NB4 (cell line): ENCODE data around the gene CKAP5.

ENCODE experiments used
- POLR2A ChIP-seq: IDR thresholded peaks from 2 replicates; pipeline ENCODE4 v1.6.1; 2011; ENCODE audit warnings: mild to moderate bottlenecking; ENCODE audit not compliant: insufficient read length; ENCODE audit errors: extremely low read depth
- TF ChIP-seq, protein P1 (sequence below): IDR thresholded peaks from one replicate; pipeline ENCODE4 v1.5.1; 2012; ENCODE audit warnings: low read depth, low read length
- TF ChIP-seq, protein P2 (sequence below): IDR thresholded peaks from 2 replicates; pipeline ENCODE4 v1.6.1; 2011; ENCODE audit warnings: low read depth, low read length

DNA sequence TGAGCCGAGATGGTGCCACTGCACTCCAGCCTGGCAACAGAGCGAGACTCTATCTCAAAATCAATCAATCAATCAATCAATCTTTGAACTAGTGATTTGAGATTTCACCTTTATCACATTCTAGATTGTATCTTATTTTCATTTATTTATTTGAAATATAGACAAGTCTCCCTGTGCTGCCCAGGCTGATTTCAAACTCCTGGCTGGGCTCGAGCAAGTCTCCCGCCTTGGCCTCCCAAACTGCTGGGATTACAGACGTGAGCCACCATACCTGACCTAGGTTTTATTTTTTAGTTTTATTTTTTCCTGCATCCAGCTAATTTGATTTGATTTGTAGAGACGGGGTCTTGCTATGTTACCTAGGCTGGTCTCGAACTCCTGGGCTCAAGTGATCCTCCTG is 109.9 kb downstream of the CKAP5 start:
- TF ChIP-seq POLR2A = no peak
- TF ChIP-seq, protein P1, sequence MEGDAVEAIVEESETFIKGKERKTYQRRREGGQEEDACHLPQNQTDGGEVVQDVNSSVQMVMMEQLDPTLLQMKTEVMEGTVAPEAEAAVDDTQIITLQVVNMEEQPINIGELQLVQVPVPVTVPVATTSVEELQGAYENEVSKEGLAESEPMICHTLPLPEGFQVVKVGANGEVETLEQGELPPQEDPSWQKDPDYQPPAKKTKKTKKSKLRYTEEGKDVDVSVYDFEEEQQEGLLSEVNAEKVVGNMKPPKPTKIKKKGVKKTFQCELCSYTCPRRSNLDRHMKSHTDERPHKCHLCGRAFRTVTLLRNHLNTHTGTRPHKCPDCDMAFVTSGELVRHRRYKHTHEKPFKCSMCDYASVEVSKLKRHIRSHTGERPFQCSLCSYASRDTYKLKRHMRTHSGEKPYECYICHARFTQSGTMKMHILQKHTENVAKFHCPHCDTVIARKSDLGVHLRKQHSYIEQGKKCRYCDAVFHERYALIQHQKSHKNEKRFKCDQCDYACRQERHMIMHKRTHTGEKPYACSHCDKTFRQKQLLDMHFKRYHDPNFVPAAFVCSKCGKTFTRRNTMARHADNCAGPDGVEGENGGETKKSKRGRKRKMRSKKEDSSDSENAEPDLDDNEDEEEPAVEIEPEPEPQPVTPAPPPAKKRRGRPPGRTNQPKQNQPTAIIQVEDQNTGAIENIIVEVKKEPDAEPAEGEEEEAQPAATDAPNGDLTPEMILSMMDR = no peak
- TF ChIP-seq, protein P2, sequence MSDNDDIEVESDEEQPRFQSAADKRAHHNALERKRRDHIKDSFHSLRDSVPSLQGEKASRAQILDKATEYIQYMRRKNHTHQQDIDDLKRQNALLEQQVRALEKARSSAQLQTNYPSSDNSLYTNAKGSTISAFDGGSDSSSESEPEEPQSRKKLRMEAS = no peak
